GM13977 (cell line): ENCODE results near the gene FAM162A.
A peak's percentile ranks its signal among the peaks of the same experiment; 100 is the strongest.

ENCODE experiments used
- DNase-seq: peaks from one replicate; pipeline ENCODE4 v3.0.0; 2012; ENCODE audit warnings: low spot score
- in situ Hi-C: fragments of 300-500 bp; cut with MboI; formaldehyde crosslinking; loops from one replicate; pipeline ENCODE4 v1.12.0; 2022; ENCODE audit warnings: low sequenced_read_pairs, low pct_unique_long_range_greater_than_20kb, mixed read lengths, inconsistent platforms; ENCODE audit not compliant: unreplicated experiment
- TF ChIP-seq, protein P1 (sequence below): IDR thresholded peaks from 2 replicates; pipeline ENCODE4 v1.5.1; 2012; ENCODE audit warnings: mild to moderate bottlenecking, control low read depth; ENCODE audit not compliant: insufficient read depth; ENCODE audit errors: extremely low read depth, missing control alignments

The FAM162A gene

DNA sequence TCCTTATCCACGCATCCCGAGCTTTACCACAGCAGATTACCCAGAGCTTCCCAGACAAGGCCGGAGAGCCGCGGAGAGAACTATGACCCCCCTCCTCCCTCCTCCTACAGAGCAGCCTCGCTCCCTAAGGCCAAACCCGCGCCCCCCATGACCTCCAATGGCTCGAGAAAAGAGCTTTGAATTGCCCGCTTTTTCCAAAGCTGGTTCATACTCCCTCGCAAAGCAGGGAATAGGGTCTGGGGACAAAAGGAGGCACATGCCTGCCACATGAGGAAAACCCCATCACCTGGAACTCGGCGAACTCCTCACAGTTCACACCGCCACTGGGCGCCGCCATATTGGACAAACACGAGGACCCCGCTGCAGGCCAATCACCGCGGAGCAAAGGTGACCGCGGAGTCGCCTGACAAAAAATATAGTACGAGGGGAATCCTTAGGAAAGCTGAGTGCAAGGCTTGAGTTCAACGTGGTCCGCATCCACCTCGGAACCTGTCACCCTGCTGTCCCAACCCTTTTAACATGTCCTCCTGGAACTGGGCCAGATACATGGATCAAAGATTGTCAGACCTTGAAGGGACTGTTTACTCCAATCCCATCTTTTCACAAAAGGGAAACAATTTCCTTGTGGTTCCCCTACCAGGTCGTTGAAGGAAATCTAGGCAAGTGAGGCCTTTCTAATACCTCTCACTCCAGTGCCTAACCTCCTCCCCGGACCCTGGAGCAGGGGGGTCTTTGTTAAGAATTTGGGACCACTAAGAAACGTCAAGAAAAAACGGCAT is 905 bp upstream of the FAM162A start, which contains the start of gene MIX23:
Gene MIX23 (minus strand): TSS at position 344 of the 779 bp plus-strand sequence. CDS start 7 bp downstream, at position 337.
- DNase-seq: peak; percentile 84
- TF ChIP-seq, protein P1, sequence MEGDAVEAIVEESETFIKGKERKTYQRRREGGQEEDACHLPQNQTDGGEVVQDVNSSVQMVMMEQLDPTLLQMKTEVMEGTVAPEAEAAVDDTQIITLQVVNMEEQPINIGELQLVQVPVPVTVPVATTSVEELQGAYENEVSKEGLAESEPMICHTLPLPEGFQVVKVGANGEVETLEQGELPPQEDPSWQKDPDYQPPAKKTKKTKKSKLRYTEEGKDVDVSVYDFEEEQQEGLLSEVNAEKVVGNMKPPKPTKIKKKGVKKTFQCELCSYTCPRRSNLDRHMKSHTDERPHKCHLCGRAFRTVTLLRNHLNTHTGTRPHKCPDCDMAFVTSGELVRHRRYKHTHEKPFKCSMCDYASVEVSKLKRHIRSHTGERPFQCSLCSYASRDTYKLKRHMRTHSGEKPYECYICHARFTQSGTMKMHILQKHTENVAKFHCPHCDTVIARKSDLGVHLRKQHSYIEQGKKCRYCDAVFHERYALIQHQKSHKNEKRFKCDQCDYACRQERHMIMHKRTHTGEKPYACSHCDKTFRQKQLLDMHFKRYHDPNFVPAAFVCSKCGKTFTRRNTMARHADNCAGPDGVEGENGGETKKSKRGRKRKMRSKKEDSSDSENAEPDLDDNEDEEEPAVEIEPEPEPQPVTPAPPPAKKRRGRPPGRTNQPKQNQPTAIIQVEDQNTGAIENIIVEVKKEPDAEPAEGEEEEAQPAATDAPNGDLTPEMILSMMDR: no peak
- in situ Hi-C loops: no loop called here

DNA sequence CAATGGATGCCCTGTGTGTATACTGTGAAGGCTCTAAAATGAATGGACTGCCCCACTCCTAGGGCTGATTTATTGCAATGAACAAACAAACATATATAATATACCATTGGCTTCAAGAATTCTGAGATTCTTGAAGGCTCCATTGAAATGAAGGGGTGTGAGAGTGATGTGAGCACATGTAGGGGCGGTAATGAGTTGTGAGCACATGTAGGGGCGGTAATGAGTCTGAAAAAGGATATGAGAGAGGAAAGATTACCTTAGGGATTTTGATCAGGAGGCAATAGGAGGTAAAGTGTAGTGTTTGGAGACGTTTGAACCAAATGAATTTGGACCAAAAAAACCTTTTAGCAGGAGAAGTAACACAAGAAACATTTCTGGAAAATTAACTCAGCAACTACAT is 3.7 kb downstream of the FAM162A start:
- TF ChIP-seq, protein P1: no peak
- in situ Hi-C loops: no loop called here
- DNase-seq: no peak

DNA sequence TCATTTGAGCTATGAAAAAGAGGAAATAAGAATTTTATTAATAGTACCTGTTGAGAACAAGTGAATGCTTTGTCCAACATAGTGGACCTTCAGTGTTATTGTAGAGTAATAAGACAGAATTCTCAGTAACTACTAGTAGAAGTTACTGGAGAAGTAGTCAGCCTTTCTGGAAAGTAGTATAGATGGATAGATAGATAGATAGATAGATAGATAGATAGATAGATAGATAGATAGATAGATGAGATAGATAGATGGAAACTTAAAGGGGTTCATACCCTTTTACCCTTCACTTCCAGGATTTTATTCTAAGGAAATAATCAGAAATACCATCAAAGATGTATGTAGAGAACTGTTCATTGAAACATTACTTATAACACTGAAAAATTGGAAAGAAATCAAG is 5.2 kb downstream of the FAM162A start:
- TF ChIP-seq, protein P1: no peak
- in situ Hi-C loops: no loop called here
- no peak for DNase-seq

DNA sequence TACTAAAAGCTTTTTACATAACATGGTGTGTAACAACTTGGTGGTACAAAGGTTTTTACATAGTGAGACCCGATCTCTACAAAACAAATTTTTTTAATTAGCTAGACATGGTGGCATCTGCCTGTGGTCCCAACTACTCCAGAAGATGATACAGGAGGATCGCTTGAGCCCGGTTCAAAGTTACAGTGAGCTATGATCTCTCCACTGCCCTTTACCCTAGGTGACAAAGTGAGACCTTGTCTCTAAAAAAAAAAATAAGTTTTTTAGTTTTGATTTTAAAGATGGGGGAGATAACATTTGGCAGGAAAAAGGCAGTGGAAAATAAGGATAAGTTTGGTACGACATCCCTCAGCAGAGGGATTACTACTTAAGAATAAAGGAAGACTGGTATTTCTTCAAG is 5.9 kb downstream of the FAM162A start:
- DNase-seq: no peak
- in situ Hi-C loops: no loop called here
- TF ChIP-seq, protein P1: no peak

DNA sequence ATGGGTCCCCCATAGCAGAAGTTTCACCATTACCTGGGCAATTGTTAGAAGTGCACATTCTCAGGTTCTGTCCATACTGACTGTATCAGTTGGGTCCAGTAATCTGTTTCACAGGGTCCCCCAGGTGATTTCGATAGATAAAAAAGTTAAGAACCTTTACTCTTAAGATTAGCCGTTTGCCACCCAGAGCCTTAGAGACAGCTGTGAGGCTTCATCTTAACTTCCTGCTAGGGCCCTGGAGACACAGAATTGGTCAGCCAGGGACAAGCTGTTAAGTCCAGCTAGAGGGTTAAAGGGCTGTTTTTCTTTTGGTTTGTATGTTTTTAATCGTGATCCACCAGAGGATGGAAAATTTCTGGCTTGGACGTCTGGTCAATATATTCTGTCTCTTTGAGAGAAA is 6.7 kb downstream of the FAM162A start:
- in situ Hi-C loops: no loop called here
- DNase-seq: no peak

DNA sequence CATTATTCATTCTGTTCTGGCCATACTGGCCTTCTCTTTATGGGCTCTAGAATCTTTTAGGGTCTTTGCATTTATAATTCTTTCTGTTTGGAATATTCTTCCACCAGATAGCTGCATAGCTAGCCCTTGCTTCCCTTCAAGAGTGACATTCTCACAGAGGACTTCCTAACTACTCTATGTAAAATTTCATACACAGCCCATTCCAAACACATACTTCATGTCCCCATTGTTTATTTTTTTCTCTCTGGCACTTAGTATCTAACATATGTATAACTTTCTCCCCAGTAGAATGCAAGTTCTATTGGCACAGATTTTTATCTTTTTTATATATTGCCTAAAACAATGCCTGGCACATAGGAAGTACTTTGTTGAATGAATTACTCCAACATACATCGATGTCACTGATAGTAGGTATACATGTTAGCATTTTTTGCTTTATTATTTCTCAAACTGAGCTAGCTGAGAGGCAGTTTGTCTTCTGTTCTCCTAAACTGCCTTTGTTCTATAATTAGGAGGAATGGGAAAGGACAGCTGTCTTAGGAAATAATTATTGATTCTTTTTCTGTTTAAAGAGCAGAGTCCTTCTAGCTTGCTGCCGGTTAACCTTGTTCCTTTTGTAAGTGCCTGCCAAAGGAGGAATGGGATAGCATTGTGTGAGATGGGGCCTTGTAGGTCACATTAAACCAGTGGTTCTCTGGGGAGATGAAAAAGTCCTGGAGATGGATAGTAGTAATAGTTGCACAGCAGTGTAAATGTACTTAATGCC is 7.9 kb downstream of the FAM162A start:
- no peak for DNase-seq
- TF ChIP-seq, protein P1: no peak
- in situ Hi-C loops: no loop called here

More for the DNA sequence above, 6.7 kb downstream of the FAM162A start:
- TF ChIP-seq, protein P1: no peak
